Posterior vena cava (tissue), 2 donors: Measurements from ENCODE around the gene GARNL3. TPM values are rescaled to one million over a fixed set of nuclear protein-coding genes. Genes with fewer than 3 reads are reported as not detected.

Source experiments
- DNase-seq: peaks from one replicate; pipeline ENCODE4 v3.0.0-alpha.2; 2020; ENCODE audit warnings: low spot score
- intact Hi-C, 2 donors: fragments of 100-400 bp; cut with DNase I; formaldehyde crosslinking; loops; one replicate each; pipeline versions ENCODE4 v1.14.1 to v1.14.2; 2022 to 2023
- total RNA-seq, 2 donors: library from RNA; stranded (reverse); fragmentation: NEBNext Ultra II Directional; extraction: Animal tissue kit (Norgen Biotek cat#: 25700); gene quantifications; one replicate each; pipeline ENCODE4 v1.2.1, GENCODE V29; 2021
- donor health status: DM: yes; HTN: yes; CAD: no.
- donor health status: DM: yes; HTN: yes; CAD: no.

GARNL3 gene
- total RNA-seq, 2 donors from 2014 or later, result 38.5 to 40.4 TPM

- intact Hi-C loops, result loop anchor here in 1 of 2 donors (10.0 kb wide), 1 partner anchor 52 kb away; no protein-coding TSS in a partner anchor
- DNase-seq, result no peak
Observed at GRCh38 chr9:127263237-127263636, 1.3 kb upstream of the GARNL3 start.

- intact Hi-C loops, result loop anchor here in 1 of 2 donors (10.0 kb wide), 1 partner anchor 51 kb away; no protein-coding TSS in a partner anchor
Observed at GRCh38 chr9:127263664-127264063, 910 bp upstream of the GARNL3 start.

GRCh38 chr9:127267793-127268525 is 3.4 kb downstream of the GARNL3 start:
- intact Hi-C loops, result loop anchor here in 1 of 2 donors (10.0 kb wide), 1 partner anchor 47 kb away; no protein-coding TSS in a partner anchor
- no peak for DNase-seq

More at GRCh38 chr9:127263664-127264063, 910 bp upstream of the GARNL3 start:
- DNase-seq, result no peak

- DNase-seq, result no peak
- intact Hi-C loops, result loop anchor here in 1 of 2 donors (10.0 kb wide), 1 partner anchor 45 kb away; no protein-coding TSS in a partner anchor
Observed at GRCh38 chr9:127269449-127269848, 4.9 kb downstream of the GARNL3 start.

GRCh38 chr9:127273326-127273725 is 8.8 kb downstream of the GARNL3 start:
- intact Hi-C loops, result no loop called here
- DNase-seq, result no peak

GRCh38 chr9:127277099-127277498 is 12.5 kb downstream of the GARNL3 start:
- no peak for DNase-seq
- intact Hi-C loops, result no loop called here

- intact Hi-C loops, result no loop called here
- no peak for DNase-seq
Observed at GRCh38 chr9:127277770-127278169, 13.2 kb downstream of the GARNL3 start.

- DNase-seq, result no peak
- intact Hi-C loops, result no loop called here
Observed at GRCh38 chr9:127278372-127278771, 13.8 kb downstream of the GARNL3 start.

- DNase-seq, result no peak
- intact Hi-C loops, result no loop called here
Observed at GRCh38 chr9:127279717-127280285, 15.2 kb downstream of the GARNL3 start.

GRCh38 chr9:127280880-127281660 is 16.5 kb downstream of the GARNL3 start:
- DNase-seq, result no peak
- intact Hi-C loops, result no loop called here

GRCh38 chr9:127281891-127282290 is 17.3 kb downstream of the GARNL3 start:
- no peak for DNase-seq
- intact Hi-C loops, result no loop called here

GRCh38 chr9:127282611-127283010 is 18.0 kb downstream of the GARNL3 start:
- intact Hi-C loops, result no loop called here
- no peak for DNase-seq

- intact Hi-C loops, result no loop called here
- no peak for DNase-seq
Observed at GRCh38 chr9:127283135-127283534, 18.6 kb downstream of the GARNL3 start.

GRCh38 chr9:127283917-127284497 is 19.4 kb downstream of the GARNL3 start:
- intact Hi-C loops, result no loop called here
- no peak for DNase-seq

GRCh38 chr9:127285965-127286364 is 21.4 kb downstream of the GARNL3 start:
- no peak for DNase-seq
- intact Hi-C loops, result no loop called here

GRCh38 chr9:127290561-127291065 is 26.0 kb downstream of the GARNL3 start:
- DNase-seq, result no peak
- intact Hi-C loops, result loop anchor here in 1 of 2 donors (10.0 kb wide), 1 partner anchor 54 kb away; no protein-coding TSS in a partner anchor

- intact Hi-C loops, result loop anchor here in 1 of 2 donors (10.0 kb wide), 1 partner anchor 53 kb away; no protein-coding TSS in a partner anchor
- DNase-seq, result no peak
Observed at GRCh38 chr9:127291246-127291778, 26.7 kb downstream of the GARNL3 start.

- intact Hi-C loops, result loop anchor here in 1 of 2 donors (10.0 kb wide), 1 partner anchor 52 kb away; no protein-coding TSS in a partner anchor
- DNase-seq, result no peak
Observed at GRCh38 chr9:127292415-127292814, 27.8 kb downstream of the GARNL3 start.

- intact Hi-C loops, result loop anchor here in 1 of 2 donors (10.0 kb wide), 1 partner anchor 51 kb away; no protein-coding TSS in a partner anchor
- no peak for DNase-seq
Observed at GRCh38 chr9:127293328-127293727, 28.8 kb downstream of the GARNL3 start.
